Osteocyte (in vitro differentiated cells): ENCODE data around the gene HRH2. TPM values are rescaled to one million over a fixed set of nuclear protein-coding genes. Genes with fewer than 3 reads are reported as not detected.

Experiments
- DNase-seq: peaks from one replicate; pipeline ENCODE4 v3.0.0; 2021; ENCODE audit warnings: mixed read lengths; ENCODE audit not compliant: unreplicated experiment; ENCODE audit errors: extremely low spot score
- H3K27ac Mint-ChIP-seq: one replicate; pipeline ENCODE4 v1.8.0; 2021; ENCODE audit warnings: mild to moderate bottlenecking, mixed read lengths; ENCODE audit not compliant: unreplicated experiment
- H3K27me3 Mint-ChIP-seq: one replicate; pipeline ENCODE4 v1.8.0; 2021; ENCODE audit warnings: mixed read lengths; ENCODE audit not compliant: unreplicated experiment
- H3K36me3 Mint-ChIP-seq: one replicate; pipeline ENCODE4 v1.8.0; 2021; ENCODE audit warnings: mixed read lengths; ENCODE audit not compliant: unreplicated experiment
- H3K4me1 Mint-ChIP-seq: one replicate; pipeline ENCODE4 v1.8.0; 2021; ENCODE audit warnings: mixed read lengths; ENCODE audit not compliant: unreplicated experiment
- H3K4me3 Mint-ChIP-seq: one replicate; pipeline ENCODE4 v1.8.0; 2021; ENCODE audit warnings: mild to moderate bottlenecking, moderate library complexity, mixed read lengths; ENCODE audit not compliant: unreplicated experiment
- H3K9me3 Mint-ChIP-seq: one replicate; pipeline ENCODE4 v1.8.0; 2021; ENCODE audit warnings: mixed read lengths; ENCODE audit not compliant: unreplicated experiment
- CTCF ChIP-seq: fragments of 200-600 bp; sonication (generic); IDR thresholded peaks from 2 replicates; pipeline ENCODE4 v1.5.0; 2021; ENCODE audit warnings: antibody characterized with exemption, mild to moderate bottlenecking, moderate library complexity
- total RNA-seq: library from RNA; stranded (reverse); gene quantifications from 2 replicates; pipeline ENCODE4 v1.2.1, GENCODE V29; 2021

The HRH2 gene
- total RNA-seq, 1 donor from 2014 or later, result not detected

GRCh38 chr5:175728885-175729828 lies 71.3 kb downstream of the HRH2 start:
- no peak for DNase-seq
- no peak overlapping the region for H3K4me3 Mint-ChIP-seq
- TF ChIP-seq CTCF, result no peak
- H3K4me1 Mint-ChIP-seq, result peaks cover 3% of the 10 kb centered on the region
- no peak overlapping the region for H3K27ac Mint-ChIP-seq
- H3K36me3 Mint-ChIP-seq, result no peaks in the 10 kb centered on the region
- H3K27me3 Mint-ChIP-seq, result no peaks in the 10 kb centered on the region
- H3K9me3 Mint-ChIP-seq, result no peaks in the 10 kb centered on the region

- no peaks in the 10 kb centered on the region for H3K27me3 Mint-ChIP-seq
- peak; percentile 97 for TF ChIP-seq CTCF
These were observed 72.0 kb downstream of the HRH2 start for GRCh38 chr5:175729829-175730277.

GRCh38 chr5:175731172-175731571 lies 73.3 kb downstream of the HRH2 start:
- H3K9me3 Mint-ChIP-seq, result no peaks in the 10 kb centered on the region
- no peaks in the 10 kb centered on the region for H3K36me3 Mint-ChIP-seq
- H3K4me3 Mint-ChIP-seq, result no peak overlapping the region
- no peak for TF ChIP-seq CTCF
- DNase-seq, result no peak
- H3K4me1 Mint-ChIP-seq, result peaks cover 3% of the 10 kb centered on the region
- H3K27ac Mint-ChIP-seq, result no peak overlapping the region
- H3K27me3 Mint-ChIP-seq, result no peaks in the 10 kb centered on the region

More at GRCh38 chr5:175729829-175730277, 72.0 kb downstream of the HRH2 start:
- Mint-ChIP-seq H3K9me3 (no peaks in the 10 kb centered on the region), H3K27ac (no peak overlapping the region), H3K4me1 (peaks cover 3% of the 10 kb centered on the region), H3K36me3 (no peaks in the 10 kb centered on the region), H3K4me3 (no peak overlapping the region)
- peak; percentile 96 for DNase-seq

GRCh38 chr5:175731756-175732465 lies 74.0 kb downstream of the HRH2 start:
- no peak for TF ChIP-seq CTCF
- Mint-ChIP-seq H3K27ac (no peak overlapping the region), H3K27me3 (no peaks in the 10 kb centered on the region), H3K4me1 (peaks cover 3% of the 10 kb centered on the region), H3K36me3 (no peaks in the 10 kb centered on the region), H3K4me3 (no peak overlapping the region), H3K9me3 (no peaks in the 10 kb centered on the region)
- no peak for DNase-seq

- peaks cover 3% of the 10 kb centered on the region for H3K4me1 Mint-ChIP-seq
- H3K4me3 Mint-ChIP-seq, result no peak overlapping the region
- no peak overlapping the region for H3K27ac Mint-ChIP-seq
These were observed 75.1 kb downstream of the HRH2 start for GRCh38 chr5:175733017-175733416.

More at GRCh38 chr5:175733017-175733416, 75.1 kb downstream of the HRH2 start:
- Mint-ChIP-seq H3K27me3 (no peaks in the 10 kb centered on the region), H3K36me3 (no peaks in the 10 kb centered on the region), H3K9me3 (no peaks in the 10 kb centered on the region)
- no peak for TF ChIP-seq CTCF
- no peak for DNase-seq
